Natural killer cell (primary cell): ENCODE results near the gene AARSD1. TPM values are rescaled to one million over a fixed set of nuclear protein-coding genes. Genes with fewer than 3 reads are reported as not detected.

Experiments
- ATAC-seq, 3 donors: fragments of 150-1000 bp in 2 of 3; fragments of 200-7000 bp in 1 of 3; cut with Tn5 transposase; 1 replicate in 1 of 3; 2 replicates in 2 of 3; pipeline ENCODE4 v1.10.0; 2021; ENCODE audit warnings: mild to moderate bottlenecking in 2 of 3, moderate library complexity in 2 of 3
- DNase-seq, 2 donors: peaks; one replicate each; pipeline versions ENCODE4 v3.0.0 to v3.0.0-alpha.2; 2013 to 2021; ENCODE audit warnings: mixed read lengths in 1 of 2
- H3K27ac ChIP-seq: one replicate; pipeline ENCODE4 v1.5.1; 2013; ENCODE audit warnings: mild to moderate bottlenecking, low read length
- H3K27me3 ChIP-seq: one replicate; pipeline ENCODE4 v1.6.1; 2013; ENCODE audit warnings: low read length; ENCODE audit not compliant: control insufficient read depth, insufficient read depth
- H3K36me3 ChIP-seq: one replicate; pipeline ENCODE4 v1.6.1; 2013; ENCODE audit warnings: low read length; ENCODE audit not compliant: control insufficient read depth, insufficient read depth
- H3K4me1 ChIP-seq: one replicate; pipeline ENCODE4 v1.6.1; 2013; ENCODE audit warnings: low read length; ENCODE audit not compliant: control insufficient read depth, insufficient read depth
- H3K4me3 ChIP-seq: one replicate; pipeline ENCODE4 v1.5.1; 2013; ENCODE audit warnings: low read length
- H3K9me3 ChIP-seq: one replicate; pipeline ENCODE4 v1.6.1; 2013; ENCODE audit warnings: low read length; ENCODE audit not compliant: control insufficient read depth, insufficient read depth
- H3K27ac Mint-ChIP-seq, 2 donors: one replicate each; pipeline ENCODE4 v1.8.0; 2022; ENCODE audit warnings: mild to moderate bottlenecking in 2 of 2, mixed read lengths in 2 of 2, moderate library complexity in 1 of 2
- H3K27me3 Mint-ChIP-seq, 2 donors: one replicate each; pipeline ENCODE4 v1.8.0; 2022; ENCODE audit warnings: low read depth in 2 of 2, mixed read lengths in 2 of 2
- H3K36me3 Mint-ChIP-seq: one replicate; pipeline ENCODE4 v1.8.0; 2022; ENCODE audit warnings: mixed read lengths
- H3K4me1 Mint-ChIP-seq, 2 donors: one replicate each; pipeline ENCODE4 v1.8.0; 2022; ENCODE audit warnings: mixed read lengths in 2 of 2
- H3K4me3 Mint-ChIP-seq: one replicate; pipeline ENCODE4 v1.8.0; 2022; ENCODE audit warnings: mild to moderate bottlenecking, moderate library complexity, mixed read lengths
- H3K9me3 Mint-ChIP-seq, 2 donors: one replicate each; pipeline ENCODE4 v1.8.0; 2022; ENCODE audit warnings: mixed read lengths in 2 of 2
- CTCF ChIP-seq: fragments of 200-600 bp; IDR thresholded peaks from one replicate; pipeline ENCODE4 v1.8.0; 2022; ENCODE audit warnings: antibody characterized with exemption
- WGBS: methylation state at CpG from one replicate; pipeline ENCODE4 v1.1.7; 2013; ENCODE audit warnings: missing lambda C conversion rate; ENCODE audit not compliant: insufficient coverage; 5-methylcytosine and 5-hydroxymethylcytosine counted together
- intact Hi-C: fragments of 100-400 bp; cut with micrococcal nuclease; formaldehyde crosslinking; loops from one replicate; pipeline ENCODE4 v1.14.2; 2022
- total RNA-seq, 4 donors: library from RNA; stranded (reverse); fragments of 120-200 nt in 1 of 4; gene quantifications; one replicate each; pipeline versions ENCODE4 v1.2.3 to v1.2.4, GENCODE V29; 2013 to 2022

The AARSD1 gene
- total RNA-seq, 3 donors from 2014 or later (not counting 1 experiment from before 2014, with no cell fraction given), result 46.1 to 61.8 (median 57.1) TPM

GRCh38 chr17:42937712-42938596, 26.3 kb downstream of the AARSD1 start:
- H3K4me1 Mint-ChIP-seq, result no peaks in the 10 kb centered on the region

GRCh38 chr17:42929497-42929844, 34.8 kb downstream of the AARSD1 start:
- no peak overlapping the region for H3K27ac Mint-ChIP-seq
- intact Hi-C loops, result no loop called here
- peaks cover 0 to 8% of the 10 kb centered on the region in 2 donors for H3K4me1 Mint-ChIP-seq
- H3K9me3 ChIP-seq, result no peaks in the 10 kb centered on the region
- H3K27me3 Mint-ChIP-seq, result peaks cover 0 to 6% of the 10 kb centered on the region in 2 donors
- TF ChIP-seq CTCF, result no peak
- DNase-seq (no peak), ATAC-seq (no peak)
- no peak overlapping the region for H3K4me3 ChIP-seq
- H3K9me3 Mint-ChIP-seq, result no peaks in the 10 kb centered on the region
- no peaks in the 10 kb centered on the region for H3K27me3 ChIP-seq
- H3K36me3 Mint-ChIP-seq, result no peaks in the 10 kb centered on the region
- no peak overlapping the region for H3K27ac ChIP-seq
- H3K36me3 ChIP-seq, result no peaks in the 10 kb centered on the region
- 100% methylated on average over 1 of the region's 1 CpG for WGBS
- H3K4me1 ChIP-seq, result no peaks in the 10 kb centered on the region
- no peak overlapping the region for H3K4me3 Mint-ChIP-seq

More at GRCh38 chr17:42937712-42938596, 26.3 kb downstream of the AARSD1 start:
- no peak overlapping the region for H3K4me3 Mint-ChIP-seq
- H3K27ac Mint-ChIP-seq, result no peak overlapping the region
- no peaks in the 10 kb centered on the region for H3K9me3 ChIP-seq
- intact Hi-C loops, result loop anchor here (5.0 kb wide), 1 partner anchor 216 kb away; no protein-coding TSS in a partner anchor
- no peak overlapping the region for H3K27ac ChIP-seq
- no peaks in the 10 kb centered on the region for H3K36me3 Mint-ChIP-seq
- no peaks in the 10 kb centered on the region for H3K9me3 Mint-ChIP-seq
- DNase-seq, result peak in 1 of 2 donors; percentile 48
- peaks cover 0 to 4% of the 10 kb centered on the region in 2 donors for H3K27me3 Mint-ChIP-seq
- ATAC-seq, result no peak
- no peaks in the 10 kb centered on the region for H3K4me1 ChIP-seq
- H3K27me3 ChIP-seq, result no peaks in the 10 kb centered on the region
- WGBS, result 53% methylated on average over 8 of the region's 9 CpGs
- TF ChIP-seq CTCF, result no peak
- no peaks in the 10 kb centered on the region for H3K36me3 ChIP-seq
- no peak overlapping the region for H3K4me3 ChIP-seq

- Histone ChIP-seq H3K27me3 (no peaks in the 10 kb centered on the region), H3K4me1 (no peaks in the 10 kb centered on the region), H3K9me3 (no peaks in the 10 kb centered on the region), H3K4me3 (no peak overlapping the region), H3K36me3 (no peaks in the 10 kb centered on the region), H3K27ac (no peak overlapping the region)
- DNase-seq, result peak in 1 of 2 donors; percentile 30
- TF ChIP-seq CTCF, result no peak
- no peaks in the 10 kb centered on the region for H3K9me3 Mint-ChIP-seq
- WGBS, result 31% methylated on average over 9 of the region's 9 CpGs
- no peaks in the 10 kb centered on the region for H3K36me3 Mint-ChIP-seq
- peaks cover 0 to 6% of the 10 kb centered on the region in 2 donors for H3K27me3 Mint-ChIP-seq
- peaks cover 0 to 8% of the 10 kb centered on the region in 2 donors for H3K4me1 Mint-ChIP-seq
- no peak overlapping the region for H3K4me3 Mint-ChIP-seq
- intact Hi-C loops, result no loop called here
- peak overlapping the region in 1 of 2 donors; percentile 8 for H3K27ac Mint-ChIP-seq
- ATAC-seq, result peak; percentile 40 to 62 (median 57)
Measured at GRCh38 chr17:42928714-42929496, 35.3 kb downstream of the AARSD1 start.
